A549 (cell line): Measurements from ENCODE around the gene GRIK4. TPM values are rescaled to one million over a fixed set of nuclear protein-coding genes. Genes with fewer than 3 reads are reported as not detected.

Experiments used
- ATAC-seq, 2 experiments: fragments of 200-7000 bp in 1 of 2; fragments of >200 bp in 1 of 2; cut with Nextera tagmentation in 1 of 2; cut with Tn5 transposase in 1 of 2; 3 replicates each; pipeline versions ENCODE4 v1.8.0 to v1.9.1; 2018 to 2020; ENCODE audit warnings: mild to moderate bottlenecking in 1 of 2, moderate library complexity in 1 of 2
- CTCF ChIA-PET: fragments of 300-600 bp; sonication (Branson Sonifier 250); formaldehyde crosslinking; extraction: SDS; loops from one replicate; lab custom pipeline; 2021; ENCODE audit warnings: antibody characterized with exemption, inconsistent platforms; lab: Yijun Ruan, JAX
- POLR2A ChIA-PET: fragments of 350-600 bp; formaldehyde crosslinking; extraction: SDS; loops from one replicate; lab custom pipeline; 2021; ENCODE audit warnings: antibody characterized with exemption, inconsistent platforms; lab: Yijun Ruan, JAX
- DNase-seq, 2 experiments: peaks; one replicate each; pipeline versions ENCODE4 v3.0.0 to v3.0.0-alpha.2; 2011 to 2016; ENCODE audit warnings: low read depth in 1 of 2, low spot score in 1 of 2
- FAIRE-seq: peaks from 2 replicates; lab custom pipeline; 2011; peaks lifted over from hg19 to GRCh38; lab: Jason Lieb, UNC
- H3K27ac ChIP-seq, 2 experiments: fragments of >200 bp; sonication (Bioruptor Twin); formaldehyde crosslinking; 3 replicates each; pipeline ENCODE4 v1.5.1; 2016 to 2017
- H3K4me1 ChIP-seq: fragments of >200 bp; sonication (Bioruptor Twin); formaldehyde crosslinking; 3 replicates; pipeline ENCODE4 v1.6.1; 2016
- H3K4me2 ChIP-seq: fragments of >200 bp; sonication (Bioruptor Twin); formaldehyde crosslinking; 3 replicates; pipeline ENCODE4 v1.6.1; 2016
- H3K4me3 ChIP-seq: fragments of >200 bp; sonication (Bioruptor Twin); formaldehyde crosslinking; 3 replicates; pipeline ENCODE4 v1.5.1; 2016
- H3K9me3 ChIP-seq: fragments of >200 bp; sonication (Bioruptor Twin); formaldehyde crosslinking; 3 replicates; pipeline ENCODE4 v1.6.1; 2016
- CBX2 ChIP-seq: fragments of 200-600 bp; sonication (generic); IDR thresholded peaks from 2 replicates; pipeline ENCODE4 v1.6.1; 2016; ENCODE audit warnings: low read depth, mild to moderate bottlenecking, borderline replicate concordance
- CBX8 ChIP-seq: fragments of 200-600 bp; sonication (generic); IDR thresholded peaks from 2 replicates; pipeline ENCODE4 v1.6.1; 2016
- CEBPB ChIP-seq, 2 experiments: fragments of >200 bp in 1 of 2; sonication (Bioruptor Twin) in 1 of 2; formaldehyde crosslinking in 1 of 2; IDR thresholded peaks; 2 replicates each; pipeline ENCODE4 v1.6.1; 2012 to 2016
- ESRRA ChIP-seq: fragments of 150-350 bp; IDR thresholded peaks from 2 replicates; pipeline ENCODE4 v1.6.1; 2014; ENCODE audit warnings: mild to moderate bottlenecking, low read length, borderline replicate concordance
- FOSL2 ChIP-seq, 2 experiments: fragments of 450-650 bp in 1 of 2; fragments of >200 bp in 1 of 2; sonication (Bioruptor Twin) in 1 of 2; formaldehyde crosslinking; IDR thresholded peaks; 2 replicates each; pipeline versions ENCODE4 v1.5.0 to v1.6.1; 2016 to 2020; ENCODE audit warnings: mild to moderate bottlenecking in 1 of 2, moderate library complexity in 1 of 2
- GATA3 ChIP-seq: IDR thresholded peaks from 2 replicates; pipeline ENCODE4 v1.6.1; 2012; ENCODE audit warnings: borderline replicate concordance
- HDAC2 ChIP-seq: fragments of 200-600 bp; sonication (generic); IDR thresholded peaks from 2 replicates; pipeline ENCODE4 v1.6.1; 2016
- HEYL ChIP-seq: fragments of 250-450 bp; sonication (Bioruptor Pico); IDR thresholded peaks from 2 replicates; pipeline ENCODE4 v1.8.0; 2021; ENCODE audit warnings: mild to moderate bottlenecking, moderate library complexity
- HOXA7 ChIP-seq: fragments of 250-450 bp; sonication (Bioruptor Pico); IDR thresholded peaks from 2 replicates; pipeline ENCODE4 v1.5.0; 2020; ENCODE audit warnings: mild to moderate bottlenecking, moderate library complexity
- HOXB5 ChIP-seq: fragments of 250-450 bp; sonication (Bioruptor Pico); IDR thresholded peaks from 2 replicates; pipeline ENCODE4 v1.5.0; 2020; ENCODE audit warnings: mild to moderate bottlenecking, moderate library complexity
- JUN ChIP-seq, 2 experiments: fragments of >200 bp; sonication (Bioruptor Twin); formaldehyde crosslinking; IDR thresholded peaks; 2 replicates in 1 of 2; 3 replicates in 1 of 2; pipeline ENCODE4 v1.6.1; 2016 to 2017
- JUNB ChIP-seq: fragments of >200 bp; sonication (Bioruptor Twin); formaldehyde crosslinking; IDR thresholded peaks from 2 replicates; pipeline ENCODE4 v1.6.1; 2016
- KDM1A ChIP-seq: fragments of 200-600 bp; sonication (generic); IDR thresholded peaks from 2 replicates; pipeline ENCODE4 v1.6.1; 2016; ENCODE audit warnings: low read depth, mild to moderate bottlenecking
- KDM5A ChIP-seq: fragments of 200-600 bp; sonication (generic); IDR thresholded peaks from 2 replicates; pipeline ENCODE4 v1.6.1; 2016; ENCODE audit warnings: antibody characterized with exemption, mild to moderate bottlenecking
- MAFK ChIP-seq: fragments of 450-650 bp; IDR thresholded peaks from 2 replicates; pipeline ENCODE4 v1.6.1; 2014; ENCODE audit not compliant: partially characterized antibody
- SMC3 ChIP-seq: fragments of >200 bp; sonication (Bioruptor Twin); formaldehyde crosslinking; IDR thresholded peaks from 3 replicates; pipeline ENCODE4 v1.6.1; 2018; ENCODE audit warnings: inconsistent platforms
- SREBF2 ChIP-seq: fragments of 450-650 bp; IDR thresholded peaks from 2 replicates; pipeline ENCODE4 v1.6.1; 2014; ENCODE audit warnings: mild to moderate bottlenecking, moderate library complexity
- TFCP2L1 ChIP-seq: fragments of 250-450 bp; sonication (Bioruptor Pico); IDR thresholded peaks from 2 replicates; pipeline ENCODE4 v1.5.0; 2021; ENCODE audit warnings: mild to moderate bottlenecking
- TP53 ChIP-seq: fragments of 250-450 bp; sonication (Bioruptor Pico); IDR thresholded peaks from 2 replicates; pipeline ENCODE4 v1.5.0; 2021; ENCODE audit warnings: mild to moderate bottlenecking, moderate library complexity
- ZFP36 ChIP-seq: fragments of 450-650 bp; IDR thresholded peaks from 2 replicates; pipeline ENCODE4 v1.6.1; 2014; ENCODE audit warnings: borderline replicate concordance; ENCODE audit not compliant: partially characterized antibody
- ZSCAN20 ChIP-seq: fragments of 250-450 bp; sonication (Bioruptor Pico); IDR thresholded peaks from 2 replicates; pipeline ENCODE4 v1.8.0; 2022; ENCODE audit warnings: mild to moderate bottlenecking, moderate library complexity
- WGBS: methylation state at CpG from one replicate; pipeline ENCODE4 v1.1.6; 2017; ENCODE audit errors: missing lambda C conversion rate; 5-methylcytosine and 5-hydroxymethylcytosine counted together
- polyA plus RNA-seq, 4 experiments: library from polyadenylated mRNA; depleted of rRNA in 3 of 4; stranded (reverse); fragments of >200 nt; fragmentation: RNase III in 1 of 4; extraction: RNeasy Plus Mini Kit Qiagen cat#74134 plus additional on column Dnase treatment in 1 of 4; gene quantifications; 2 replicates in 3 of 4; 3 replicates in 1 of 4; pipeline ENCODE4 v1.2.3, GENCODE V29; 2011 to 2017
- TF ChIP-seq, protein P1 (sequence below): fragments of 250-450 bp; sonication (Bioruptor Pico); IDR thresholded peaks from 2 replicates; pipeline ENCODE4 v1.5.0; 2020; ENCODE audit warnings: low read depth, mild to moderate bottlenecking, moderate library complexity
- TF ChIP-seq, protein P2 (sequence below): fragments of 150-350 bp; IDR thresholded peaks from 2 replicates; pipeline ENCODE4 v1.6.1; 2014; ENCODE audit warnings: low read depth, mild to moderate bottlenecking, low read length
- TF ChIP-seq, protein P3 (sequence below): fragments of >200 bp; sonication (Bioruptor Twin); formaldehyde crosslinking; IDR thresholded peaks from 3 replicates; pipeline ENCODE4 v1.6.1; 2016
- TF ChIP-seq, protein P4 (sequence below): IDR thresholded peaks from 2 replicates; pipeline ENCODE4 v1.6.1; 2012
- TF ChIP-seq, protein P5 (sequence below): fragments of 450-650 bp; IDR thresholded peaks from 2 replicates; pipeline ENCODE4 v1.6.1; 2014; ENCODE audit warnings: antibody characterized with exemption
- TF ChIP-seq, protein P6 (sequence below): IDR thresholded peaks from 2 replicates; pipeline ENCODE4 v1.6.1; 2012

Gene GRIK4
- polyA plus RNA-seq, 2 of the 4 experiments (the other 2 are of a cell fraction) = 0.01 TPM; not detected in 1

DNA sequence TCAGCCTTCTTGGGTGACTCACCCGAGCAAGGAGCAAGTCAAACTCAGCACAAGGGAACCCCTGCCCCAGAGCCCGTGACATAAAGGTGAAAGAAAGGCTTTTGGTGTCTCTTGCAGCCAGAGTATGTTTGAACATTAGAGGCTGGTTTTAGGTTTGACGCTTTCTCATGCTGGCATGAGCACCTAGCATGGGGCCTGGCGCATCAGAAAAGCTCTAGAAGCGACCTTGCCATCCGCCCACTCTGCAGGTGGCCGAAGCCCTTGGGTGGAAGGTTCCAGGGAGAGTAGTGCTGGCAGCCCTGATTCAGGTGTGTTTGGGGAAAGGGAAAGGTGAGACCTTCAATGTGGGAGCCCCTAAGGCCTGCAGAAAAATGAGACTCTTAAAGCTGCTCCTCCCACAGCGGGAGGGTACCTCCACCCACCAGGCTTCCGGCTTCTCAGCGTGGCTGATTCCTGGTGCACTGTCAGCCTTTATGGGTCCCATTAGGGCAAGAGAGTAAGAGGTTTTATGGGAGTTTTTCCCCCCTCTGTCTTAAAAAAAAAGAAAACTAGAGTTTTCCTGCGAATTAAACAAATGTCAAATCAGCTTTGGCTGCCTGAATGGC lies 88.4 kb downstream of the GRIK4 start:
- CTCF ChIA-PET = no interaction called here
- TF ChIP-seq SMC3 = no peak
- no peak for TF ChIP-seq CBX8
- no peak for TF ChIP-seq GATA3
- no peak for TF ChIP-seq SREBF2
- TF ChIP-seq, protein P1, sequence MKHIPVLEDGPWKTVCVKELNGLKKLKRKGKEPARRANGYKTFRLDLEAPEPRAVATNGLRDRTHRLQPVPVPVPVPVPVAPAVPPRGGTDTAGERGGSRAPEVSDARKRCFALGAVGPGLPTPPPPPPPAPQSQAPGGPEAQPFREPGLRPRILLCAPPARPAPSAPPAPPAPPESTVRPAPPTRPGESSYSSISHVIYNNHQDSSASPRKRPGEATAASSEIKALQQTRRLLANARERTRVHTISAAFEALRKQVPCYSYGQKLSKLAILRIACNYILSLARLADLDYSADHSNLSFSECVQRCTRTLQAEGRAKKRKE = no peak
- TF ChIP-seq FOSL2 (IDR thresholded peaks at IDR 0.05) = no peak
- TF ChIP-seq FOSL2 (CRISPR knock-in tag; IDR thresholded peaks at IDR 0.05) = no peak
- TF ChIP-seq CBX2 = no peak
- no peak for TF ChIP-seq TP53 (CRISPR knock-in tag)
- TF ChIP-seq JUN (IDR thresholded peaks at IDR 0.05) = no peak
- TF ChIP-seq, protein P2, sequence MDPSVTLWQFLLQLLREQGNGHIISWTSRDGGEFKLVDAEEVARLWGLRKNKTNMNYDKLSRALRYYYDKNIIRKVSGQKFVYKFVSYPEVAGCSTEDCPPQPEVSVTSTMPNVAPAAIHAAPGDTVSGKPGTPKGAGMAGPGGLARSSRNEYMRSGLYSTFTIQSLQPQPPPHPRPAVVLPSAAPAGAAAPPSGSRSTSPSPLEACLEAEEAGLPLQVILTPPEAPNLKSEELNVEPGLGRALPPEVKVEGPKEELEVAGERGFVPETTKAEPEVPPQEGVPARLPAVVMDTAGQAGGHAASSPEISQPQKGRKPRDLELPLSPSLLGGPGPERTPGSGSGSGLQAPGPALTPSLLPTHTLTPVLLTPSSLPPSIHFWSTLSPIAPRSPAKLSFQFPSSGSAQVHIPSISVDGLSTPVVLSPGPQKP = no peak
- TF ChIP-seq, protein P3, sequence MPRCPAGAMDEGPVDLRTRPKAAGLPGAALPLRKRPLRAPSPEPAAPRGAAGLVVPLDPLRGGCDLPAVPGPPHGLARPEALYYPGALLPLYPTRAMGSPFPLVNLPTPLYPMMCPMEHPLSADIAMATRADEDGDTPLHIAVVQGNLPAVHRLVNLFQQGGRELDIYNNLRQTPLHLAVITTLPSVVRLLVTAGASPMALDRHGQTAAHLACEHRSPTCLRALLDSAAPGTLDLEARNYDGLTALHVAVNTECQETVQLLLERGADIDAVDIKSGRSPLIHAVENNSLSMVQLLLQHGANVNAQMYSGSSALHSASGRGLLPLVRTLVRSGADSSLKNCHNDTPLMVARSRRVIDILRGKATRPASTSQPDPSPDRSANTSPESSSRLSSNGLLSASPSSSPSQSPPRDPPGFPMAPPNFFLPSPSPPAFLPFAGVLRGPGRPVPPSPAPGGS = no peak
- TF ChIP-seq CEBPB (IDR thresholded peaks at IDR 0.05) = no peak
- no peak for TF ChIP-seq JUNB
- TF ChIP-seq ZSCAN20 (CRISPR knock-in tag) = no peak
- no peak for TF ChIP-seq ESRRA
- no peak for TF ChIP-seq HDAC2
- TF ChIP-seq KDM5A = no peak
- TF ChIP-seq ZFP36 = no peak
- TF ChIP-seq, all 56 proteins: peak for 0
- ATAC-seq (no peak), DNase-seq (no peak), FAIRE-seq (no peak)
- POLR2A ChIA-PET = no interaction called here
- 75% methylated on average over 11 of the region's 11 CpGs for WGBS
- Histone ChIP-seq H3K4me1 (no peaks in the 10 kb centered on the region), H3K9me3 (no peaks in the 10 kb centered on the region), H3K4me3 (no peak overlapping the region), H3K4me2 (no peak overlapping the region), H3K27ac (no peak overlapping the region)

DNA sequence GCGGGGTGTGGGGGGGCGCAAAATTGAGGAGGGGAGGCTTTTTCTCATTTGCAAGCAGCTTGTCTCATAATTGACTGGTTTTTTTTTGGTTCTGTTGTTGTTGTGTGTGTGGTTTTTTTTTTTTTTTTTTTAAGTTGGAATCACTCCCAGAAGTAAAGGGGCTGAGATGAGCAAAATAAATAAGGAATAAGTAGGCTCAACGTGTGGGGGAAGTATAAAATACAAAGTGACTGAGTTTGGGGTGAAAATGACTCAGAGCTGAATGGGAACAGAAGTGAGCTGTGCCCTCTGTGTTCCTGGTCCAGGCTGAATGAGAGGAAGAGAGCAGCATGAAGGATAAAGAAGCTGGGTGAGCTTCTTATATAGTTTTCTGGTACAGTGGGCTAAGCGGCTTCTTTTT lies 90.0 kb downstream of the GRIK4 start:
- ATAC-seq = no peak
- POLR2A ChIA-PET = no interaction called here
- no peak for TF ChIP-seq FOSL2 (IDR thresholded peaks at IDR 0.05)
- TF ChIP-seq FOSL2 (CRISPR knock-in tag; IDR thresholded peaks at IDR 0.05) = no peak
- TF ChIP-seq, all 56 proteins: peak for 0
- Histone ChIP-seq H3K4me2 (no peak overlapping the region), H3K9me3 (no peaks in the 10 kb centered on the region), H3K4me3 (no peak overlapping the region), H3K27ac (no peak overlapping the region), H3K4me1 (no peaks in the 10 kb centered on the region)
- FAIRE-seq (no peak), DNase-seq (no peak)
- WGBS = 35% methylated on average over 4 of the region's 4 CpGs
- CTCF ChIA-PET = interaction anchor here (0.6 to 0.7 kb wide), 2 partner anchors 196 to 302 kb away, joined by 3 to 4 read pairs; no protein-coding TSS in a partner anchor

DNA sequence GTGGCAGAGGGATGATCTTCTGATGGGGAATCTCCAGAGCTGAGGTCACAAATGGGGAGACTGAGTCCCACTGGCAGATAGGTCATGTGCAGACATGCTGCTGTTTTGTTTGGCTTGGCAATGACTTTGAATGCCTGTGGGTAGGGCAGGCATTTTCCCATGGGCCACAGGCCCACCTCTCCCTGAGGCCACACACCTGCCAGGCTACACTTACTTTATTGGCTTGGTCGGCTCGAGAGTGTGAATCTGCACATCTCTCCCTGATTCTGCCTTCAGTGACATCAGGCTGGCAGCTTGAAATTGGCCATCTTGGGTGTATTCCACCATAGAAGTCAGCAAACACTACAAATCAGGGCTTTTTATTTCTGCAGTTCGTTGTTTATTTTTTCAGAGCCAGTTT lies 91.5 kb downstream of the GRIK4 start:
- Histone ChIP-seq H3K4me2 (no peak overlapping the region), H3K4me1 (no peaks in the 10 kb centered on the region), H3K4me3 (no peak overlapping the region), H3K9me3 (no peaks in the 10 kb centered on the region), H3K27ac (no peak overlapping the region)
- CTCF ChIA-PET = interaction anchor here (0.5 kb wide), 1 partner anchor 46 kb away, joined by 3 read pairs; no protein-coding TSS in a partner anchor
- no peak for ATAC-seq
- TF ChIP-seq ESRRA (no peak), HEYL (no peak), HOXA7 (CRISPR knock-in tag) (no peak), MAFK (no peak), HOXB5 (CRISPR knock-in tag) (no peak), TFCP2L1 (no peak), KDM1A (no peak), JUNB (no peak), CBX2 (no peak)
- TF ChIP-seq, protein P4, sequence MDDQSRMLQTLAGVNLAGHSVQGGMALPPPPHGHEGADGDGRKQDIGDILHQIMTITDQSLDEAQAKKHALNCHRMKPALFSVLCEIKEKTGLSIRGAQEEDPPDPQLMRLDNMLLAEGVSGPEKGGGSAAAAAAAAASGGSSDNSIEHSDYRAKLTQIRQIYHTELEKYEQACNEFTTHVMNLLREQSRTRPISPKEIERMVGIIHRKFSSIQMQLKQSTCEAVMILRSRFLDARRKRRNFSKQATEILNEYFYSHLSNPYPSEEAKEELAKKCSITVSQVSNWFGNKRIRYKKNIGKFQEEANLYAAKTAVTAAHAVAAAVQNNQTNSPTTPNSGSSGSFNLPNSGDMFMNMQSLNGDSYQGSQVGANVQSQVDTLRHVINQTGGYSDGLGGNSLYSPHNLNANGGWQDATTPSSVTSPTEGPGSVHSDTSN = no peak
- TF ChIP-seq, protein P5, sequence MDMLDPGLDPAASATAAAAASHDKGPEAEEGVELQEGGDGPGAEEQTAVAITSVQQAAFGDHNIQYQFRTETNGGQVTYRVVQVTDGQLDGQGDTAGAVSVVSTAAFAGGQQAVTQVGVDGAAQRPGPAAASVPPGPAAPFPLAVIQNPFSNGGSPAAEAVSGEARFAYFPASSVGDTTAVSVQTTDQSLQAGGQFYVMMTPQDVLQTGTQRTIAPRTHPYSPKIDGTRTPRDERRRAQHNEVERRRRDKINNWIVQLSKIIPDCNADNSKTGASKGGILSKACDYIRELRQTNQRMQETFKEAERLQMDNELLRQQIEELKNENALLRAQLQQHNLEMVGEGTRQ = no peak
- TF ChIP-seq, protein P6, sequence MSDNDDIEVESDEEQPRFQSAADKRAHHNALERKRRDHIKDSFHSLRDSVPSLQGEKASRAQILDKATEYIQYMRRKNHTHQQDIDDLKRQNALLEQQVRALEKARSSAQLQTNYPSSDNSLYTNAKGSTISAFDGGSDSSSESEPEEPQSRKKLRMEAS = no peak
- no peak for FAIRE-seq
- POLR2A ChIA-PET = no interaction called here
- no peak for DNase-seq
- WGBS = 71% methylated on average over 3 of the region's 3 CpGs
